Measurements from ENCODE around the gene E2F1.
"Not testable (repeated sequence)": the region's sequence is repeated elsewhere in the genome, so short reads cannot be mapped to it uniquely, and the experiment has no call there.

The E2F1 gene

GRCh38 chr20:33656010-33656782, 30.0 kb downstream of the E2F1 start:
- no peak for DNase-seq

GRCh38 chr20:33655164-33655563, 31.0 kb downstream of the E2F1 start:
- no peak for DNase-seq

DNA sequence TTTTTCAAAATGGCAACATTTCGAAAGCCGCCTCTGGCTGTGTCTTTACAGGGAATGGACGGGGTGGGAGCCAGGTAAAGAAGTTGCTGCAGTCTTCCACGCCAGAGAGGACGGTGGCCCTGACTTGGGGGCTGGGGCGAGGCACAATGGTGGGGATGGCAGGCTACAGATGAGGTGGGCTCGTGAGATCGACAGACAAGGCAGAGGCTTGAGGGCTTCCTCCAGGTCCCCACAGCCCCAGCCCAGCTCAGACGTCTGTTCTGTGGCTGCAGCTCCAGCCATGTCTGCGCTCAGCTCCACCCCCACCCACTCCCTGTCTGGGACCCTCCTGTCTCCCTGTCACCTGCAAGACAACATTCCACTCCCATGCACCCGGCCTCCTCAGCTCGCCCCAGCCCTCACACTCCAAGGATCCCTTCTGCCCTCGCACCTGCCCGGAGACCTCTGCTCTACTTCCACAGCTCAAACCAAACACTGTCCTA, 31.5 kb downstream of the E2F1 start:
- DNase-seq: no peak

DNA sequence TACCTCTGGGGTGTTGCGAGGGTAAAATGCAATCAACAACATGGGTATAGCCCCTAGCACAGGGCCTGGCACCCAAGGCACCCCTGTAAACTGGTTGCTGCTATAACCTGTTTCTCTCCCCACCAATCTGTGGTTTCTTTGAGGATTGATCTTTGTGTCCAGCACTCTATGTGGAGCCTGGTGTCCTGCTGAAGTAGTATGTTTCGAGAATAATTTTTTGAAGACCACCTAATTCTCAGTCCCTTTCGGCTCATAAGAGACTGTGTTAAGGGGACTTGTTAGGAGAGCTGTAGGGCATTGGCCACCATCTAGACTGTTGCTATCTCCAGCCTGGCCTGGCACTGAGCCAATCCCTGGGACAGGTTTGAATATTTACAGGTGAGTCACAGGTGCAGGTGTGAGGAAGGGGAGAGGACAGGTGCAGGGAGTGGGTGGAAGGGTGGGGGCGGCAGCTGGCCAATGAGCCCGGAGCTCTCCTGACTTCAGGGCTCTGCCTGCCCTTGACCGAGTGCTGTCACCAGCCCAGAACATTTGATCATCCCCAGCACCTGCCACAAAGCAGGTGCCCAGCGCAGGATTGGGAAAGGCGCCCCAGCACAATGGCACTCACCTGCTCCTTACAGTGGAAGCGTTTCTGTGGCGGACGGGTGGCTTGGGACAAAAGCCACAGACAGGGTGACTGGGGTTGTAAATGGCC, 32.1 kb downstream of the E2F1 start:
- DNase-seq: no peak

DNA sequence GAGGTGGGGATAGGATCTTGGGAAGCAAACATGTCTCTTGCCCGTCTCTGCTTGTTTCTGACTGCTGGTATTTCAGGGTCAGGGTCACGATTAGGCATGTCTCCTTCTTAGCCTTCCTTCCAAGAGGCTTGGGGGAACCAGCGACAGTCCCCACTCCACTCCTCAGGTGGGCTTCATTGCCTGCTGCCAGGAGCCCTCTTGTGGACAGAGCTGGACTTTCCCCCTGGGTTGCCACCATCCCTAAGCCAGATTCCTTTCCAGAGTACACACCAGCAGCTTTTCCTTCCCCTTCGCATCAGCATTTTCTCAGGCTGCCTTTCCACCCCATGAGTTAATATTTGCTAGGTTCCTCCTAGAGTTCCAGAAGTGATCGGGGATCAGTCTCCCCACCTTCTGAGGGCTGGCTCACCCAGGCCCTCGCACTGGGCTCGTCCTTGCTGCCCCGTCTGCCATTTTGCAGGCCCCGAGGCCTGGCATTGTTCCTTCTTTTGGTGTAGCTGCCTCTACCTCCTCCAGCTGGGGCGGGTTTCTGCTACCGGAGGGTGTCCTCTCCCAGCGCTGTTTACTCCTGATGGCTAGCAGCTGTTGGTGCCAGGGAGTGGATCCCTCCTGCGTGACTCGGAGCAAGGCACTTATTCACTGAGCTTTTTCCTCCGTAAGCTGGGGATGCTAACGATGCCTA, 32.8 kb downstream of the E2F1 start:
- DNase-seq: peak; percentile 73

DNA sequence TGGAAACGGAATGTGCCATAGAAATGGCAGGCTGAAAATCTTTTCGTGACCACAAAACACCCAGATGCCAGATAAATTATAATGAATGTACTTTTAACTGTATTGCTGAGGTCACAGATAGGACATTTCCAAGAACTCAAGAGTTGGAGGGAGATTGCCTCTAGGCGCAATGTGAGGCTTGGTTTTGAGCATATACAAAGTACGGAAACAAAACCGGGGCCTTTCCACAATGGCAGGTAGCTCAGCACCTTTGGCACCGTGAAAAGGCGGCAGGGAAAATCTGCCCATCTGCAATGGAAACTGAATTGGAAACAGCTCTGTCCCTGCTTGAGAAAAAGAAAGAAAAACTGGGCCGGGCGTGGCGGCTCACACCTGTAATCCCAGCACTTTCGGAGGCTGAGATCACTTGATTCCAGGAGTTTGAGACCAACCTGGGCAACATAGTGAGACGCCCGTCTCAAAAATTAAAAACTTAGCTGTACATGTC, 34.6 kb downstream of the E2F1 start:
- peak; percentile 80 for DNase-seq

DNA sequence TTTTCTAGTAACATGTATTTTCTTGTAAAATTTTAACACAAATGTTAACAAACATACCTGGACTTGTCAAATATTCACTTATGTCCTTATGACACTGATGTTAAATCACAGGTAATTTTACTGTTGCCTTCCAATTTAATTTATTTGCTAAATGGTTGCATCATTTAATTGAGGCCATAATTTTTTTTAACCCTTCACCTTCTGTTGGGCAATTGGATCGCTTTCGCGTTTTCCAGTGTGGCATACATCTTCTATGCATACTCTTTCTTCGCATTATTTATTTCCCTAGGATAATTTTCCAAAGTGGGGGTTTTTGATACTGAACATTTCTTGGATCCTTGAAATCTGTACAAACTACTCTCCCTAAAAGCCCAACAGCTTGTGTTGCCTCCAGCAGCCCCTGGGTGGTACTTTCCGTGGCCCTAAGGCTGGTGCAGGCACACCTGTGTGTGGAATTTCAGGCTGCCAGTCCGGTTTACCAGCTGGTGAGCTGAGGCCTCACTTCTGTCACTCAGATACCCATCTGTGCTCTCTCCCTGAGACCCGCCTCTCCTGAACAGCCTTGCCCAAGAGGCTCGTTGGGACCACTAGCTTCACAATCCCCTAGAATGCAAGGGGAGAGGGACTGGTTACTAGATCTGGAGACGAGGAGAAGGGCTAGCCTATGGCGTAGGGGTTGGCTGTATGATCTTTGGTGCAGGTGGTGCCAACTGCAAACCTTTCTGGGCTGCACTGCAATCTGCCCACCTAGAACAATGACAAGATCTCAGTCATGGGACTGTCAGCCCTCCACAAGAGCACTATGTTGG, 35.2 kb downstream of the E2F1 start:
- DNase-seq: no peak

DNA sequence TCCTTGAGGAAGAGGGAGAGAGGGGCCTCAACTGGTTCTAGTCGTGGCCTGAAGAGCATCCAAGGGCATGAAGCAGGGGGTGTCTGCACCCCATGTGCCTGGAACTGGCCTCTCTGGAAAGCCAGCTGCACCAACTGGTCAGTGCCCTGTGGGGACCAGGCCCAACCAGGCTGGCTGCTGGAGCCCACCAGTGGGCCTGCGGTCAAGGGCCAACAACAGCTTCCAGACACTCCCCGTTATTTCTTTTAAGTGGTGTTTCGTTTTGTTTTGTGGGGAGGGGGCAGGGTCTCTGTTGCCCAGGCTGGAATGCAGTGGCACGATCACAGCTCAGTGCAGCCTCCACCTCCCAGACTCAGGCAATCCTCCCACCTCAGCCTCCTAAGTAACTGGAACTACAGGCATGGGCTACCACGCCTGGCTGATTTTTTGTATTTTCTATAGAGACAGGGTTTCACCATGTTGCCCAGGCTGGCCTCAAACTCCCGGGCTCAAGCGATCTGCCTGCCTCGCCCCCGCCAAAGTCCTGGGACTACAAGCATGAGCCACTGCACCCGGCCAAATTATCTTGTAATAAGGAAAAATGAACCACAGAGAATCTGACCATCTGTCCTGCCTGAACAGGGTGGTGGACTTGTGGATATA, 36.0 kb downstream of the E2F1 start:
- DNase-seq: no peak

DNA sequence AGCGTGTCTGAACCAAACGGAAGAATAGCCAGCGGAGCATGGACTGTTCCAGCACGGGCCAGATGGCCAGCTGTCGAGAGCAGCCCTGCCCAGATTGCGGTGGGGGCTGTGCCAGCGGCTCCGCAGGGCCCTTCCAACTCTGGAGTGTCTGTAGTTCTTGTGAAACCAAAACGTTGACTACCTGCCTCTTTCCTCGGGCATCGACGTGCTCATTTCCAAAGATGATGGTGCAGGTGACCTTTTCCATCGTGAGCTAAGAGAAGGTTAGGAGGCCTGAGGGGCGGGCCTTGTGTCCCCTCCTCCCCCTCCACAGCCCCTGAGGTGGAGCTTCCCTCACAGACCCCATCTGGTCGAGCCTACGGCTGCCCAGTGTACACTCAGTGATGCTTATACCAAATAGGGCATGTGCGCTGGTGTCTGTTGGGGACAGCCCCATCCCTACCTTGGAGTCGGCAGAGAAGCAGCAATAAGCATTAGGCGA, 36.9 kb downstream of the E2F1 start:
- DNase-seq: no peak

DNA sequence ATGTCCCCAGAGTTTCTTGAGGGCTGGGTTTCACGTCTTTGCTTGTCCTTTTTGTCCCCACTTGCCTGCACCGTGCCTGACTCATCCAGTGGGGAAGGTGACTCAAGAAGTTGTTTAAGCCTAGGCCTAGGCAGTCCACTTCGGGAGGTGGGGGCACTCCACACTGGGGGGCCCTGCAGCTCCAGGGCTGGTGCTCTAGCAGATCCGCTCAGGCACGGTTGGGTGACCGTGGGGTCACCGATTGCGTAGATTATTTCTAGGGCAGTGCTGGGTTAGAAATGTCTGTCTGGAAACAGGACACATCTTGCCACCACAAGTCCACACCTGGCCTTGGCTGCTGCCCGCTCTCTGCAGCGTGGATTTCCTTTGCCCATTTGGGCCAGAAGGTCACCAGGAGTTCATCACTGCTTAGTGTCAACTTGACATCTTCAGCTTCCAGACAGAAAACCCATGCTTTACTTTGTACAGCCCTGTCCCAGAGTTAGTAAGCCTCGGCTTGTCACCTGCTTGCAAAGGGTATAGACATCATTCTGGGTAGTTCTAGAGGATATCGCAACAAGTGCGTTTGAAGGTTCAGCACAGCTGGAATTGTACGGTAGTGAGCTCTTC, 37.7 kb downstream of the E2F1 start:
- no peak for DNase-seq

GRCh38 chr20:33647603-33648395, 38.4 kb downstream of the E2F1 start:
- DNase-seq: peak; percentile 31

DNA sequence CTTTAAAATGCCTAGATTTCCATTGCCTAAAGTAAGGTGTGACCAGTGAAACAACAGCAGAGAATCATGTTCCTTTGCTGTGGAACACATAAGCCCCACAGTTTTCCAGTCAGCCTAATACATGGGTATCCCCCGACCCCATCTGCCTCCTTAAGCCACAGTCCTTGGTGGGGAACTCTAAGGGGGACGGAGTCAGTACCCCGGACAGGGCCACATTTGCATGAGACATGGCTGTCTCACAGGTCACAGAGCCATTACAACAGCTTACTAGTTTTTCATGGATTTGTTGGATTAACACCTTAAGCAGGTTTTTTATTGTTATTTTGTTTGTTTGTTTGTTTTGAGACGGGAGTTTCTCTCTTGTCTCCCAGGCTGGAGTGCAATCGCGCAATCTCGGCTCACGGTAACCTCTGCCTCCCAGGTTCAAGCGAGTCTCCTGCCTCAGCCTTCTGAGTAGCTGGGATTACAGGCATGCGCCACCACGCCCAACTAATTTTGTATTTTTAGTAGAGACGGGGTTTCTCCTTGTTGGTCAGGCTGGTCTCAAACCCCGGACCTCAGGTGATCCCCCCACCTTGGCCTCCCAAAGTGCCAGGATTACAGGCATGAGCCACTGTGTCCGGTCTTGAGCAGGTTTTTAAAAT, 39.1 kb downstream of the E2F1 start:
- not testable (repeated sequence) for DNase-seq

DNA sequence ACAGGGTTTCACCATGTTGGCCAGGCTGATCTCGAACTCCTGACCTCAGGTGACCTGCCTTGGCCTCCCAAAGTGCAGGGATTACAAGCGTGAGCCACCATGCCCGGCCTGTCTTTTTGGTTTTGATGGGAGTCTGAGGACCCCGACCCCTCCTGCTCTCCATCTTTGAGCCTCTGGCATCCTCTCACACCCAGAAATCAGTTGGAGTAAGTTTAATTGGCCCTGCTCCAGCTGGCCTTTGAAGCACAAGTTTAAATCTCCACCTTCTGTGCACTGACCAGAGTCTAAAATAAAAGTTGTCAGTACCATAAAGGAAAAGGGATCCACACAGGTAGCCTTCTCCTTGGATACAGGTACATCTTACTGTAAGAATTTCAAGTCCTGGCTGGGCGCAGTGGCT, 40.0 kb downstream of the E2F1 start:
- DNase-seq: no peak

DNA sequence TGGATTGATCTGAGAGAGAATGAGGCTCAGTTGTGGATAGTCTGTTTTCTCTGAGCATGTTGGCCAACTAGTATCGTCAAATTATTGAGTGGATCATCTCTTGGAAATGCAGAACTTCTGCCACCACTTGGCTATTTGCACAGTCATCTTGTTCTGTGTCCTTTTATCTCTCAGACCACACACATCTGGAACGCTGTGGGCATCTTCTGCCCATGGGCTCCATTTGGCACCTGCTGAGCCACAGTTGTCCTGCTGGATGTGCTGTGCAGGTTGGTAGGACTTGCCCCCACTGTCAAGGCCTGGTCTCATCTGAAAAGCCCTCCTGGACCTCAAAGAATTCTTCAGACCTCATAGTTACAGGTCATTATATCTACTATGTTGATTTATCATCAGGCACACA, 40.8 kb downstream of the E2F1 start:
- peak; percentile 26 for DNase-seq

- DNase-seq: no peak
Observed at GRCh38 chr20:33645072-33645358, 41.2 kb downstream of the E2F1 start.

- DNase-seq: no peak
Observed at GRCh38 chr20:33644313-33645071, 41.7 kb downstream of the E2F1 start.

GRCh38 chr20:33640287-33640686, 45.9 kb downstream of the E2F1 start:
- no peak for DNase-seq

GRCh38 chr20:33636776-33637175, 49.4 kb downstream of the E2F1 start:
- DNase-seq: no peak

GRCh38 chr20:33635341-33635740, 50.8 kb downstream of the E2F1 start:
- DNase-seq: no peak

GRCh38 chr20:33631910-33632309, 54.3 kb downstream of the E2F1 start:
- DNase-seq: not testable (repeated sequence)

Measured in OCI-M1 (cell line).